ENCODE data around the gene ZNF672.

- TF ChIP-seq CTCF (conservative IDR thresholded peaks at IDR 0.05; ENCODE audit: low read depth, low read length) = no peak
- TF ChIP-seq CEBPB (IDR thresholded peaks at IDR 0.05; ENCODE audit: low read depth, low read length) = no peak
- TF ChIP-seq RAD21 (IDR thresholded peaks at IDR 0.05; ENCODE audit: low read length) = no peak
- TF ChIP-seq FOS (IDR thresholded peaks at IDR 0.05; ENCODE audit: low read depth, low read length) = no peak
- no peak for TF ChIP-seq MXI1 (IDR thresholded peaks at IDR 0.05; ENCODE audit: borderline replicate concordance, low read depth, low read length)
- TF ChIP-seq POLR2A (IDR thresholded peaks at IDR 0.05; ENCODE audit: low read depth, low read length) = no peak
- TF ChIP-seq RFX5 (IDR thresholded peaks at IDR 0.05; ENCODE audit: low read depth, low read length) = no peak
- no peak for TF ChIP-seq RCOR1 (IDR thresholded peaks at IDR 0.05; ENCODE audit: insufficient replicate concordance, low read length)
- no peak for TF ChIP-seq USF2 (IDR thresholded peaks at IDR 0.05; ENCODE audit: low read depth, low read length)
- no peak for TF ChIP-seq MAZ (IDR thresholded peaks at IDR 0.05; ENCODE audit: borderline replicate concordance, low read depth, low read length)
- no peak for TF ChIP-seq SMC3 (IDR thresholded peaks at IDR 0.05; ENCODE audit: low read depth, low read length)
Measured at GRCh38 chr1:248890549-248891498, 52.8 kb downstream of the ZNF672 start.

Measured in IMR-90 (cell line).